Stimulated activated naive B cell treated with anti-CD40 and anti-IgM and Interleukin-4, amounts not matched to agents 10 μg/mL and 1 μg/mL and 100 μg/mL, for 72 hours (primary cell): ENCODE measurements around the gene RALGPS1.
A peak's percentile ranks its signal among the peaks of the same experiment; 100 is the strongest.

ENCODE experiments used
- ATAC-seq, 2 donors: fragments of 150-1000 bp; cut with Tn5 transposase; replicated peaks; 2 replicates each; pipeline ENCODE4 v1.10.0; 2021; ENCODE audit warnings: moderate library complexity in 1 of 2
- DNase-seq: peaks from one replicate; pipeline ENCODE4 v3.0.0; 2021
- H3K27ac Mint-ChIP-seq: one replicate; pipeline ENCODE4 v1.8.0; 2022; ENCODE audit warnings: mild to moderate bottlenecking, mixed read lengths
- H3K27me3 Mint-ChIP-seq, 2 donors: one replicate each; pipeline ENCODE4 v1.8.0; 2022; ENCODE audit warnings: mixed read lengths in 2 of 2
- H3K36me3 Mint-ChIP-seq, 2 donors: one replicate each; pipeline ENCODE4 v1.8.0; 2022; ENCODE audit warnings: mixed read lengths in 2 of 2, mild to moderate bottlenecking in 1 of 2
- H3K4me1 Mint-ChIP-seq, 2 donors: one replicate each; pipeline ENCODE4 v1.8.0; 2022; ENCODE audit warnings: mixed read lengths in 2 of 2, mild to moderate bottlenecking in 1 of 2
- H3K4me3 Mint-ChIP-seq, 2 donors: one replicate each; pipeline ENCODE4 v1.8.0; 2022; ENCODE audit warnings: mild to moderate bottlenecking in 2 of 2, mixed read lengths in 2 of 2, moderate library complexity in 1 of 2
- H3K9me3 Mint-ChIP-seq, 2 donors: one replicate each; pipeline ENCODE4 v1.8.0; 2022; ENCODE audit warnings: mixed read lengths in 2 of 2, mild to moderate bottlenecking in 1 of 2

RALGPS1 gene, protein sequence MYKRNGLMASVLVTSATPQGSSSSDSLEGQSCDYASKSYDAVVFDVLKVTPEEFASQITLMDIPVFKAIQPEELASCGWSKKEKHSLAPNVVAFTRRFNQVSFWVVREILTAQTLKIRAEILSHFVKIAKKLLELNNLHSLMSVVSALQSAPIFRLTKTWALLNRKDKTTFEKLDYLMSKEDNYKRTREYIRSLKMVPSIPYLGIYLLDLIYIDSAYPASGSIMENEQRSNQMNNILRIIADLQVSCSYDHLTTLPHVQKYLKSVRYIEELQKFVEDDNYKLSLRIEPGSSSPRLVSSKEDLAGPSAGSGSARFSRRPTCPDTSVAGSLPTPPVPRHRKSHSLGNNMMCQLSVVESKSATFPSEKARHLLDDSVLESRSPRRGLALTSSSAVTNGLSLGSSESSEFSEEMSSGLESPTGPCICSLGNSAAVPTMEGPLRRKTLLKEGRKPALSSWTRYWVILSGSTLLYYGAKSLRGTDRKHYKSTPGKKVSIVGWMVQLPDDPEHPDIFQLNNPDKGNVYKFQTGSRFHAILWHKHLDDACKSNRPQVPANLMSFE

GRCh38 chr9:126914458-126915280 is at the start of gene RALGPS1:
RALGPS1 (plus strand) TSS chr9:126914782; CDS start chr9:126962290, 47,508 bp downstream.
- Mint-ChIP-seq H3K36me3 (no peaks in the 10 kb centered on the region), H3K27ac (peak within 1 kb of the TSS; percentile 67), H3K4me3 (peak within 1 kb of the TSS; percentile 77 to 86), H3K4me1 (peaks cover 8 to 18% of the 10 kb centered on the region in 2 donors), H3K27me3 (peaks cover 18 to 24% of the 10 kb centered on the region in 2 donors), H3K9me3 (peaks cover 4% of the 10 kb centered on the region in 2 donors)
- ATAC-seq = peak; percentile 99
- peak; percentile 93 for DNase-seq

GRCh38 chr9:126869368-126869767 is 45.2 kb upstream of the RALGPS1 start:
- Mint-ChIP-seq H3K27me3 (no peaks in the 10 kb centered on the region), H3K27ac (no peak overlapping the region), H3K4me1 (peaks cover 30 to 69% of the 10 kb centered on the region in 2 donors), H3K9me3 (no peaks in the 10 kb centered on the region), H3K4me3 (no peak overlapping the region), H3K36me3 (peaks cover 16 to 37% of the 10 kb centered on the region in 2 donors)
- DNase-seq (no peak), ATAC-seq (no peak)

- Mint-ChIP-seq H3K27me3 (no peaks in the 10 kb centered on the region), H3K9me3 (no peaks in the 10 kb centered on the region), H3K36me3 (peaks cover 4 to 22% of the 10 kb centered on the region in 2 donors), H3K27ac (no peak overlapping the region), H3K4me3 (no peak overlapping the region), H3K4me1 (peaks cover 23 to 64% of the 10 kb centered on the region in 2 donors)
- DNase-seq (no peak), ATAC-seq (peak; percentile 56 to 83)
Observed at GRCh38 chr9:126872516-126872915, 42.1 kb upstream of the RALGPS1 start.

DNA sequence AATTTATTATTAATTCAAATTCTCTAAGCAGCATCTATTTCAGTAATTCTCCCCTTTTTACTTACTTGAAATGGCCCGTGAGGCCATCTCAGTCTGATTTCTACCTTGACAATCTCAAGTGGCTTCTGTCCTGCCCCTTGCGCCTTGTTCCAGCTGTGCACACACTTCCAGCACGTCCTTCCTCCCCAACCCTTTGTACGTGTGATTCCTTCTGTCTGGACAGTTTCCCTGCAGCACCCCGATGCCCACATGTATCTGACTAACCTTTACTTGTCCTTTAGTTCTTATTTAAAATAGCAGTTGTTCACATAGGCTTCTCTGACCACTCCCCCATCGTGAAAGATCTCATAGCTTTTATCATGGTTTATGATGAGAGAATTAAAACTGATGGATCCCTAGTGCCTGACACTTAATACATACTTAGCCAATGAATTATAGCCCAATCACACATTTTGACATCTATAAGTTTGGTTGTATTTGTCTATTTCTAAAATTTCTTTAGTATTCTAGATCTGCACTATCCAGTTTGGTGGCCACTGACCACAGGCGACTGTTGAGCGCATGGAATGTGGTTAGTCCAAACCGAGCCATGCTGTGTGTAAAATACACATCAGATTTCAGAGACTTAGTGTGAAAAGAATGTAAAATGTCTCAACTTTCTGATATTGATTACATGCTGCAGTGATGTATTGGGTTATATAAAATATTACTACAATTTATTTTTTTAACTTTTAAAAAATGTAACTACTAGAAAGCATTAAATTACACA is 39.9 kb upstream of the RALGPS1 start:
- Mint-ChIP-seq H3K9me3 (no peaks in the 10 kb centered on the region), H3K27me3 (no peaks in the 10 kb centered on the region), H3K36me3 (peaks cover 7 to 16% of the 10 kb centered on the region in 2 donors), H3K4me1 (peaks cover 19 to 46% of the 10 kb centered on the region in 2 donors), H3K27ac (no peak overlapping the region), H3K4me3 (no peak overlapping the region)
- ATAC-seq = no peak
- DNase-seq = no peak

DNA sequence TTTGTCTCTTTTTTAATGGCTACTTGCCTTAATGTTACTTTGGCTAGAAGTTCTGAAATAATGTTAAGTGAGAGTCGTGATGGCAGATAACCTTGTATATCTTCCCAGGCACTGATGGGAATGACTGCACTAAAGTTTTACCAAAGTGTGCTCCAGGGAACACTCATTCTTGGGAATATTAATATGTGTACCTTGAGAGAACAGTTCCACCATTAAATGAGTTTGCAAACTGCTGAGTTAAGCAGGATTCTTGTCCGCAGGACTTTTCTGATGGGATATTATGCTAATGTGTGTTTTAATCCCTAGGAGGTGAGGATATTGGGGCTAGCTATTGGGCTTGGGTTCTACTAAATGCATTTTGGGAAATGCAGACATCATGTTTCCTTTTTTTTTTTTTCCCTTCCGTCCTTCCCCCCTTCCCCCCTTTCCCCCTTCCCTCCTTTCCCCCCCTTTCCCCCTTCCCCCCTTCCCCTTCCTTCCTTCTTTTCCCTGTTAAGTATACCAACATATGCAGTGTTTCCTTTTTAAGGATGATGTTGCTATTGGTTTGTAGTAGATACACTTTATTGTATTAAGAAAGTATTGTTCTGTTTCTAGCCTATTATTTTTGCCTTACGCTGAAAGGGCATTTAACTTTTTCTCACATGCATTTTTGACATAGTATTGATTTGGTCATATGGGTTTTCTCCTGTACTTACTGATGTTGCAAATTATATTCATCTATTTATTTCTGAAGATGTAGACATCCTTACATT is 38.6 kb upstream of the RALGPS1 start:
- no peak for DNase-seq
- no peak for ATAC-seq
- peaks cover 16 to 36% of the 10 kb centered on the region in 2 donors for H3K4me1 Mint-ChIP-seq
- H3K9me3 Mint-ChIP-seq = no peaks in the 10 kb centered on the region
- H3K36me3 Mint-ChIP-seq = peaks cover 17 to 28% of the 10 kb centered on the region in 2 donors
- no peak overlapping the region for H3K4me3 Mint-ChIP-seq
- peak overlapping the region; percentile 56 for H3K27ac Mint-ChIP-seq
- H3K27me3 Mint-ChIP-seq = no peaks in the 10 kb centered on the region

DNA sequence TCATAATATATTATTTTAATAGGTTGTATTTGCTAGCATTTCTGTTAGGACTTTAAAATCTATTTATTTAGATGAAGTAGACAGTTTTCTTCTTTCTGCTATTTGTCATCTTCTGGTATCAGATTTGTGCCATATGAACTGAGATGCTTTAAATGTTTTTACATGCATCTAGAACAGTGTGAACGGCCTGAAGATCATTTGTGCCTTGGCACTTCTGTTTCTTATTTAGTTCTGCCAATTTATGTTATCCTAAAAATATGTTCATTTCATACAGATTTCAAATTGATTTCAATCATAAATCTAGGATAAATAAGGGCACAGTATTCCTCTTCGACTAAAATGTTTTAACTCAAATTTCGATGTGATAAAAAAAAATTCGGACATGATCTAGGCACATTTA is 38.1 kb upstream of the RALGPS1 start:
- Mint-ChIP-seq H3K27me3 (no peaks in the 10 kb centered on the region), H3K36me3 (peaks cover 17 to 30% of the 10 kb centered on the region in 2 donors), H3K4me1 (peaks cover 15 to 33% of the 10 kb centered on the region in 2 donors), H3K4me3 (no peak overlapping the region), H3K9me3 (no peaks in the 10 kb centered on the region), H3K27ac (no peak overlapping the region)
- ATAC-seq (no peak), DNase-seq (no peak)

DNA sequence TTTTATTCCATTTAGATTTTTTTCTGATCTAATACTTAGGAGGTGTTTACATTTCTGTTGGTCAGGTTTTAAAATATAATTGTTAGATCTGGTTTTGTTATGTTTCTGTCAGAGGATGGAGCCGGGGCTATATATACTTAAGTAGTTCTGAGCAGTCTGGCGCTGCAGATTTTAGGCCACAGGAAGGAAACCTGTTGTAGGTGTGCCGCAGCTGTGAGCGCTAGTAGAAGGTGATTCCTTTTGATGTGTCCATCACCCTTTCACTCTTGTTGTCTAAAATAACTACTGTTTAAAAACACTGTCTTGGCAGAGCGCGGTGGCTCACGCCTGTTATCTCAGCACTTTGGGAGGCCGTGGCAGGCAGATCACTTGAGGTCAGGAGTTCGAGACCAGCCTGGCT is 37.2 kb upstream of the RALGPS1 start:
- H3K4me3 Mint-ChIP-seq = no peak overlapping the region
- H3K4me1 Mint-ChIP-seq = peaks cover 13 to 29% of the 10 kb centered on the region in 2 donors

DNA sequence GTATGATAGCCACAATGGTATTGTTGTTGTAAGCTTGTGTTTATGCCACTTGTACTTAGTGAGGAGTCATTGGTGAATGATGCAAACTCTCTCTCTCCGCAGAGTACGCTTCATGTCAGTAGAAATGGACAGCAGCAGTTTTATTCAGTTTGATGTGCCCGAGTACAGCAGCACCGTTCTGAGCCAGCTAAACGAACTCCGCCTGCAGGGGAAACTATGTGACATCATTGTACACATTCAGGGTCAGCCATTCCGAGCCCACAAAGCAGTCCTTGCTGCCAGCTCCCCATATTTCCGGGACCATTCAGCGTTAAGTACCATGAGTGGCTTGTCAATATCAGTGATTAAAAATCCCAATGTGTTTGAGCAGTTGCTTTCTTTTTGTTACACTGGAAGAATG is 35.3 kb upstream of the RALGPS1 start:
- no peak overlapping the region for H3K4me3 Mint-ChIP-seq
- ATAC-seq = no peak
- no peak for DNase-seq
- H3K36me3 Mint-ChIP-seq = peaks cover 21 to 34% of the 10 kb centered on the region in 2 donors
- H3K9me3 Mint-ChIP-seq = no peaks in the 10 kb centered on the region
- no peaks in the 10 kb centered on the region for H3K27me3 Mint-ChIP-seq
- peaks cover 6 to 23% of the 10 kb centered on the region in 2 donors for H3K4me1 Mint-ChIP-seq
- no peak overlapping the region for H3K27ac Mint-ChIP-seq

More for the DNA sequence above, 37.2 kb upstream of the RALGPS1 start:
- no peak for ATAC-seq
- Mint-ChIP-seq H3K36me3 (peaks cover 21 to 34% of the 10 kb centered on the region in 2 donors), H3K27me3 (no peaks in the 10 kb centered on the region), H3K9me3 (no peaks in the 10 kb centered on the region), H3K27ac (no peak overlapping the region)
- DNase-seq = no peak

DNA sequence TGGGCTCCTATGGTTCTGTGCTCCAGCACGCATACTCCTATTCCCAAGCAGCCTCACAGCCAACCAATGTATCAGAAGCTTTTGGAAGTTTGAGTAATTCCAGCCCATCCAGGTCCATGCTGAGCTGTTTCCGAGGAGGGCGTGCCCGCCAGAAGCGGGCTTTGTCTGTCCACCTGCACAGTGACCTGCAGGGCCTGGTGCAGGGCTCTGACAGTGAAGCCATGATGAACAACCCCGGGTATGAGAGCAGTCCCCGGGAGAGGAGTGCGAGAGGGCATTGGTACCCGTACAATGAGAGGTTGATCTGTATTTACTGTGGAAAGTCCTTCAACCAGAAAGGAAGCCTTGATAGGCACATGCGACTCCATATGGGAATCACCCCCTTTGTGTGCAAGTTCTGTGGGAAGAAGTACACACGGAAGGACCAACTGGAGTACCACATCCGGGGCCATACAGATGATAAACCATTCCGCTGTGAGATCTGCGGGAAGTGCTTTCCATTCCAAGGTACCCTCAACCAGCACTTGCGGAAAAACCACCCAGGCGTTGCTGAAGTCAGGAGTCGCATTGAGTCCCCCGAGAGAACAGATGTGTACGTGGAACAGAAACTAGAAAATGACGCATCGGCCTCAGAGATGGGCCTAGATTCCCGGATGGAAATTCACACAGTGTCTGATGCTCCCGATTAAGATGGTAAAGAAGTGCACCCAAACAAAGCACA is 34.2 kb upstream of the RALGPS1 start:
- H3K4me3 Mint-ChIP-seq = no peak overlapping the region
- no peak overlapping the region for H3K27ac Mint-ChIP-seq
- H3K9me3 Mint-ChIP-seq = no peaks in the 10 kb centered on the region
- H3K27me3 Mint-ChIP-seq = no peaks in the 10 kb centered on the region
- peaks cover 3 to 16% of the 10 kb centered on the region in 2 donors for H3K4me1 Mint-ChIP-seq
- H3K36me3 Mint-ChIP-seq = peaks cover 20 to 32% of the 10 kb centered on the region in 2 donors
- ATAC-seq = no peak
- no peak for DNase-seq

DNA sequence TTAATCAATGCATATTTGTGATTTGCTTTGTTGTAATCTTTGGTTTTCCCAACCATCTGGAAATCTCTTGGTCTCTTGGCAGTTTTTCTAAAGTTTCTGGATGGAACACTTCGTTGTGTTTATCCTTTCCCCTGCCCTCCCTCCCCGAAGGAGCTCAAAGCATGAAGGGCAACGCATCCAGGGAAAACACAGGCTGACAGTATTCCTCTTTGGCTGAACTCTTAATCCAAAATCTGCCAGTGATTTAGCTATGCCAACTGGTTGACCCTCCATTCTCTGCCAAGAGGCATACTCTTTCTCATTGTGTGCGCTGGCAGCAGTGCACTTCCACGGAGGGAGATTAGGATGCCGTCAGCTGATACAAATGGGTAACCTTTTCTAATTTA is 33.6 kb upstream of the RALGPS1 start:
- Mint-ChIP-seq H3K27ac (no peak overlapping the region), H3K27me3 (no peaks in the 10 kb centered on the region), H3K9me3 (no peaks in the 10 kb centered on the region), H3K4me1 (peaks cover 3 to 11% of the 10 kb centered on the region in 2 donors), H3K36me3 (peaks cover 19 to 32% of the 10 kb centered on the region in 2 donors), H3K4me3 (no peak overlapping the region)
- ATAC-seq (no peak), DNase-seq (no peak)

DNA sequence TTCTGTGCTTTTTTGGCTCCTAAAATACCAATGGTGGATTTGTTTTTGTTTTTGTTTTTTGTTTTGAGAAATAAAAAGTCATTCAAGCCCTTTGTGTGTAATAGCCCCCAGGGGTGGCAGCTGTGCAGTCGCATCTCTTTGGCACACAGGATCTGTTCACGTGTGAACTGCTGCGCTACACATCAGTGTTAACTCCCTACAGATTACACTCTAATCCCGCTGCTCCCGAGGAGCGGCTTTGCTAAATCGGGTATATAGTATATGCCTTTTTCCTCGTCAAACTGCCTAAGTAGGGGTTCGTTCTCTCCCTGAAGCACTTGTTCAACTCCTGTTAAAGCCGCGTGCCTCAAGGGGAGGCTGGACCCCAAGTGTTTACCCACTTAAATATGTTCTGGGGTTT is 31.8 kb upstream of the RALGPS1 start:
- H3K4me1 Mint-ChIP-seq = no peaks in the 10 kb centered on the region
- no peak overlapping the region for H3K27ac Mint-ChIP-seq
- ATAC-seq (no peak), DNase-seq (no peak)
- peaks cover 22 to 33% of the 10 kb centered on the region in 2 donors for H3K36me3 Mint-ChIP-seq
- no peaks in the 10 kb centered on the region for H3K27me3 Mint-ChIP-seq
- H3K9me3 Mint-ChIP-seq = no peaks in the 10 kb centered on the region
- H3K4me3 Mint-ChIP-seq = no peak overlapping the region

DNA sequence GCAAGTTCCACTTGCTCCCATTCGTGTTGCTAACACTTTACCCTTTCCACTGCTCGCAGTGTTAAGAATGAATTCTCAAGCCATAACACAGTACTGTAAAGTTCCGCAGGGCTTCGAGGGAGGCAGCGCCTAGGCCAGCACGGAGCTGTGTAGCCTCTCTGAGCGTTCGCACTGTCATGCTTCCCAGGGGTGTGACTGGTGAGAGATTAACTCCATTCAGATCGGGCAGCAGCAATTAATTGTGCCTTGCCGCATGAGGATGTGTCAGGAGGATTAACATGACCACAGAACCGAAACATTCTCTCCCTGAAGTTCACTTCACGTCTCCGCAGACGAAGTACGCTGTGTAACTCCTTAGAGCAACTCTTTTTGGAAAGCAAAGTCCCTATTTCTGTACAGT is 30.9 kb upstream of the RALGPS1 start:
- Mint-ChIP-seq H3K27me3 (no peaks in the 10 kb centered on the region), H3K4me1 (no peaks in the 10 kb centered on the region), H3K9me3 (no peaks in the 10 kb centered on the region), H3K27ac (peak overlapping the region; percentile 42), H3K36me3 (peaks cover 22 to 33% of the 10 kb centered on the region in 2 donors), H3K4me3 (no peak overlapping the region)
- DNase-seq = no peak
- no peak for ATAC-seq

GRCh38 chr9:126885131-126885641 is 29.4 kb upstream of the RALGPS1 start:
- no peaks in the 10 kb centered on the region for H3K4me1 Mint-ChIP-seq
- H3K27ac Mint-ChIP-seq = no peak overlapping the region
- H3K27me3 Mint-ChIP-seq = no peaks in the 10 kb centered on the region
- peaks cover 14 to 20% of the 10 kb centered on the region in 2 donors for H3K36me3 Mint-ChIP-seq
- DNase-seq (no peak), ATAC-seq (no peak)
- H3K4me3 Mint-ChIP-seq = no peak overlapping the region
- H3K9me3 Mint-ChIP-seq = no peaks in the 10 kb centered on the region
